GM21825 (cell line): ENCODE results near the gene SLC35F2.
"Not testable (repeated sequence)": the region's sequence is repeated elsewhere in the genome, so short reads cannot be mapped to it uniquely, and the experiment has no call there.

Experiments used
- ATAC-seq: cut with Tn5 transposase; IDR thresholded peaks from one replicate; pipeline ENCODE4 v1.9.1; 2021; ENCODE audit warnings: mild to moderate bottlenecking, moderate library complexity; ENCODE audit not compliant: unreplicated experiment

SLC35F2 gene, protein sequence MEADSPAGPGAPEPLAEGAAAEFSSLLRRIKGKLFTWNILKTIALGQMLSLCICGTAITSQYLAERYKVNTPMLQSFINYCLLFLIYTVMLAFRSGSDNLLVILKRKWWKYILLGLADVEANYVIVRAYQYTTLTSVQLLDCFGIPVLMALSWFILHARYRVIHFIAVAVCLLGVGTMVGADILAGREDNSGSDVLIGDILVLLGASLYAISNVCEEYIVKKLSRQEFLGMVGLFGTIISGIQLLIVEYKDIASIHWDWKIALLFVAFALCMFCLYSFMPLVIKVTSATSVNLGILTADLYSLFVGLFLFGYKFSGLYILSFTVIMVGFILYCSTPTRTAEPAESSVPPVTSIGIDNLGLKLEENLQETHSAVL

DNA sequence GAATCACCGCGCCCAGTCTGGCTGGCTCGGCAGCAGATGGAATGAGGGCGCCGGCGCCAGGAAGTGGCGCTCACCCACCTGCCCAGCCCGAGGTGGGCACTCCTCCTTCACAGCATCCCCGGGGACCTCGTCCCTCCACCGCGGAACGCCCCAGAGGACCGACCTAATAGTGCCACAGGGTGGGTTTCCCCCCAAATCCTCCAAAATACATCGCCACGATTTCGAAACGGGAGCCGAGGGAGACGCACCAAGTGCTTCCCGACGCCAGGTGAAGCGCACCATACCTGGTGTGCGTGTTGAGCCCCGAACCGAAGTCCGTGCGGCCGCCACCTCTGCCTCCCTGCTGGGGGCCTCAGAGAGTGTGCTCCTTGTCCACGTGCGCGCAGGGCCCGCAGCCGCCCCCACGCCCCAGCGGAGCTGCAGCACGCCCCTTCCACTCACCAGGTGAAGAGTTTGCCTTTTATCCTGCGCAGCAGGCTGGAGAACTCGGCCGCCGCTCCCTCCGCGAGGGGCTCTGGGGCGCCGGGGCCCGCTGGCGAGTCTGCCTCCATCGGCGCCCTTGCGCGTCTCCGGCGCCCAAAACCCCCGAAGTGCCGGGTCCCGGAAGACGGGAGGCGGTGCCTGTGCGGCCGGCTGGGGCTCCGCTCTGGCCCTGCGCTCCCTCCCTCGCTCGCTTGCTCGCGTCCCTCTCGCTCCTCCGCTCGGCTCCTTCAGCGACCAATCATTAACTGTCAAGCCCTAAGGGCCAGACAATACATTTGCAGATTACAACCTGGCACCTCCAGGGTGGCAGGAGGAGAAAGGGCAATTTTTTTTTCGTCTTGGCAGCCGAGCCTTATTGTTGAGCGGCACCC is at the start of gene SLC35F2:
TSS of gene SLC35F2 (minus strand) at position 571 of the 854 bp plus-strand sequence. CDS start at position 551, 20 bp downstream.
- peak; percentile 93 for ATAC-seq

DNA sequence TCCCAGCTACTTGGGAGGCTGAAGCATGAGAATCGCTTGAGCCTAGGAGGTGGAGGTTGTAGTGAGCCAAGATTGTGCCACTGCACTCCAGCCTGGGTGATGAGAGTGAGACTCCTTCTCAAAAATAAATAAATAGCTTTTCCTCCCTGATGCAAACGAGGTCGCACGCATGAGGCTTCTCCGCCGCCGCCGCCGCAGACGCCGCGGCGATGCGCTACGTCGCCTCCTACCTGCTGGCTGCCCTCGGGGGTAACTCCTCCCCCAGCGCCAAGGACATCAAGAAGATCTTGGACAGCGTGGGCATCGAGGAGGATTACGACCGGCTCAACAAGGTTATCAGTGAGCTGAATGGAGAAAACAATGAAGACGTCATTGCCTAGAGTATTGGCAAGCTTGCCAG is 49.6 kb upstream of the SLC35F2 start:
- ATAC-seq: no peak

DNA sequence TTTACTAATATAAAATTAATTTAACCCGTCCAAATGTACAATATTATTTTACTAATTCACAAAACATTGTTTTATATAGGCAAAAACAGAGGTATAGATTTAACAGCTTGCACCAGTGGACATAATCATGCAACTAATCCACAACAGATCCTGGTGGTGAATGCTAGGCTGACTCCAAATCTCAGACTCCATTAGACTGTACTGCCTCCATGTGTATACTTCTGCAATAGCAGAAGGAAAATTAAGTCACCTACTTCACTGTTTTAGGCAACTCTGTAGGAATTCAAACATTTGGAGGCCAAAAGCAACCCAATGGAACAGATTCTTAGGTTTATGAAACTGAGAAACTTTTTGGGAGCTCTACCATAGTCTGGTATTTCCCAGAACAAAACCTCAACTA is 39.7 kb upstream of the SLC35F2 start:
- no peak for ATAC-seq

DNA sequence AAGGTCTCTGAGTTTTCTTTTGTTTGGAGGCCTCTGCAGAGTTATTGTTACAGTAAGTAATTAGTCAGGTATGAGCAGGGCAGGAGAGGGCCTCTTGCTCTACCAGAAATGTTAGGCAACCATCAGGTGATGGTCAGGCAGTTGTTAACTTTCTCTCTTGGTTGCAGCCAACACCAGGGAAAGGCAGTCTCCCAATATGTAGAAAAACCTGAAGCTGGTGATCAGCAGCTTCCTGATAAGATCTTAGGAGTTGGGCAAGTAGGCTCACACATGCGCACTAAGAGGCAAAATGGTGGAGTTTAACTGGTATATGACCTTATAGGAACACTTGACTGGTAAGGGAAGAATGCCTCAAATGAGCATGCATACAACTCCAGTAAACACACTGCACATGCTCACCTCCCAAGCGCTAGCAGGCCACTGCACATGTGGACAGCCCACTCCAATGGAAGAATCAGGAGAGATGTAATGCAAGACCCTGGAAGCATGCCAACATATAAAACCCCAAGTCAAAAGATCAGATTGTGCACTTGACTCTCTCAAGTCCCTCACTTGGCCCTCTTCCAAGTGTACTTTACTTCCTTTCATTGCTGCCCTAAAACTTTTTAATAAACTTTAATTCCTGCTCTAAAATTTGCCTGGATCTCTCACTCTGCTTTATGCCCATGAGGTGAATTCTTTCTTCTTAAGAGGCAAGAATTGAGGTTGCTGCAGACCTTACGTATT is 23.7 kb upstream of the SLC35F2 start:
- ATAC-seq: no peak

DNA sequence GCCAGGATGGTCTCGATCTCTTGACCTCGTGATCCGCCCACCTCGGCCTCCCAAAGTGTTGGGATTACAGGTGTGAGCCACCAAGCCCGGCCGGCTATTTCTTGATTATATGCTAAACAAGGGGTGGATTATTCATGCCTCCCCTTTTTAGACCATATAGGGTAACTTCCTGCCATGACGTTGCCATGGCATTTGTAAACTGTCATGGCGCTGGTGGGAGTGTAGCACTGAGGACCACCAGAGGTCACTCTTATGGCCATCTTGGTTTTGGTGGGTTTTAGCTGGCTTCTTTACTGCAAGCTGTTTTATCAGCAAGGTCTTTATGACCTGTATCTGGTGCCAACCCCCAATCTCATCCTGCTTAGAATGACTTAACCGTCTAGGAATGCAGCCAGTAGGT is 22.9 kb upstream of the SLC35F2 start:
- ATAC-seq: not testable (repeated sequence)

DNA sequence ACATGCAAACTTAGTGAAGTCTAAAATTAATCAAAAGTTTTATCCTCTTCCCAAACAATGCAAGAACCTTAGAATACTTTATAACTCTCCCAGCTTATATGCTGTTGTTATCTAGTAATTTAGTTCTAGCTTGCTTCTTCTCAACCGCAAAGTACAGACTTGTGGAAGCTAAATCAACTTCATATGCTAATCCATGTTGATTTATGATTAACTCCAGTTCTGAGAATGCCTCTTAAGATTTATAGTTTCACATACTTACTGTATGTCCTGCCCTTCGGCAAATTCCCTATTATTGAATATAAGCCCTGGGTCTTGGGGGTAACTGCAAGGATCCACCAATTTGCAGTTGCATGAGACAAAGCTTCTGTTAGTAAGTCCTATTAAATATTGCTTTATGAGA is 17.6 kb upstream of the SLC35F2 start:
- ATAC-seq: no peak

DNA sequence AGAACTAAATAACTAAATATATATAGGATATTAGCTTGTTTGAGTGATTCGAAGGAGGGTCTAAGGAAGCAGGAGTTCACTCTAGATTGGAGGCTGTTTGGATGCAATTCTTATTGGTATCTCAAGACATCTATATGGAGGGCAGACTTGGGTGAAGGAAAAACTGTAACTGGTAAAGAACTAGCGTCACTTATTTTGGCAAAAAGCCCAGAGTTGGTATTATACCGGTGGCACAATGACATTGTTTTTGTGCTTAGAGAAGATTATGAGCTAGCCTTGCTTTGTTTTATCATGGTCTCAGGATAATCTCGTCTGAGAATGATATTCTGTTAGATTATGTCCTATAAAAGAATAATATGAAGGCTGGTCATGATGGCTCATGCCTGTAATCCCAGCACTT is 6.0 kb upstream of the SLC35F2 start:
- no peak for ATAC-seq

DNA sequence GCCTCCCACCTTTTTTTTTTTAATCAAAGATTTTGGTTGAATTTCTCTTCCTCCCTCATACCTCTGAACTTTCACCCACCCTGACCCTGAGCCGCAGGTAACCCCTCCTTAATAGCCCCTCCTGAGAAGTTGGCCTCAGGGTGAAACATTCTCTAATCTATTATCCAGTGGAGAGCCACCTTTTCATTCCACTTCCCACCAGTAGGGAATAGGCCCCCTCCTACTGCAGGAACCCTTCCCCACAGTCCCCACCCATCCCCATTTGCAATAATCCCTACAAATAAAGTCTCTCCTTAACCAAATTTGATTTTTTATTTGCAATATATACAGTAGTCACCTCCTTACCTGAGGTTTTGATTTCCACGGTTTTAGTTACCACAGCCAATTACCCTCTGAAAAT is 2.1 kb upstream of the SLC35F2 start:
- ATAC-seq: no peak

DNA sequence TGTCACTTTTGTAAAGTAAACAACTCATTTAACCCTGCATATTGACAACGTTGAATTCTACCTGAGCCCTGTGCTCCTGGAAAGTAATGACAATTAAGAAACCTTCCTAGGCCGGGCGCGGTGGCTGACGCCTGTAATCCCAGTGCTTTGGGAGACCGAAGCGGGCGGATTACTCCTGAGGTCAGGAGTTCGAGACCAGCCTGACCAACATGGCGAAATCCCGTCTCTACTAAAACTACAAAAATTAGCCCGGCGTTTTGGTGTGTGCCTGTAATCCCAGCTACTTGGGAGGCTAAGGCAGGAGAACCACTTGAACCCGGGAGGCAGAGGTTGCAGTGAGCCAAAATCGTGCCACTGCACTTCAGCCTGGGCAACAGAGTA is 1.6 kb upstream of the SLC35F2 start:
- not testable (repeated sequence) for ATAC-seq

DNA sequence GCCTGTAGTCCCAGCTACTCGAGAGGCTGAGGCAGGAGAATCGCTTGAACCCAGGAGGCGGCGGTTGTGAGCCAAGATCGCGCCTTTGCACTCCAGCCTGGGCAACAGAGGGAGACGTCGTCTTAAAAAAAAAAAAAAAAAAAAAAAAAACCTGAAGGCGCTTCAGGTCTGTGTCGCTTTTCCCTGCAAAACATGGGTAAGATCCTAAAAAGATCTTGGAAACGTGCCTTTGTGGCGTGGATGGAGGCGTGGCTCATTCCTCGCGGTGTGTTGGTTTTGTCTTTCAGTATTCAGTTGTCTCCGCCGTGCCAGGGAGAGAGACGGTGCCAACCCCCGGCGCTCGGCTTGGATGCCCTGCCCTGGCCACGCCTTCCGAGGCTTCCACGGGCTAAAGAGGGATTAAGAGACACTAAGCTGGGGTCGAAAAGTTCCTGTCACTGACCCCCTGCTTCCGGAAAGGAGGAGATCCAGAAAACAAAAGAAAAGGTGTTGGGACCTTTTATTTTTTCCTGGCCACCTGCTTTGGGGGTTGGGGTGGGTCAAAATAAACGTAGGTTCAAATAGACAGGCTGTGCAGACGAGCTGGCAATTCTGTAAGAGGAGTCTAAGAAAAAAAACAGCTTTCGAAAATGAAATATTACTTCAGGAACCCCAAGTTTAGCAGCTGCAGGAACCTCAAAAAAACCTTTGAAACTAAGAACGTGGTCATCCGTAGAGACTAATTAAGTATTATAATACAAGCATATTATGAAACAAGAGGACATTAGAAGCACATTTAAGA is 1.1 kb upstream of the SLC35F2 start:
- ATAC-seq: no peak

DNA sequence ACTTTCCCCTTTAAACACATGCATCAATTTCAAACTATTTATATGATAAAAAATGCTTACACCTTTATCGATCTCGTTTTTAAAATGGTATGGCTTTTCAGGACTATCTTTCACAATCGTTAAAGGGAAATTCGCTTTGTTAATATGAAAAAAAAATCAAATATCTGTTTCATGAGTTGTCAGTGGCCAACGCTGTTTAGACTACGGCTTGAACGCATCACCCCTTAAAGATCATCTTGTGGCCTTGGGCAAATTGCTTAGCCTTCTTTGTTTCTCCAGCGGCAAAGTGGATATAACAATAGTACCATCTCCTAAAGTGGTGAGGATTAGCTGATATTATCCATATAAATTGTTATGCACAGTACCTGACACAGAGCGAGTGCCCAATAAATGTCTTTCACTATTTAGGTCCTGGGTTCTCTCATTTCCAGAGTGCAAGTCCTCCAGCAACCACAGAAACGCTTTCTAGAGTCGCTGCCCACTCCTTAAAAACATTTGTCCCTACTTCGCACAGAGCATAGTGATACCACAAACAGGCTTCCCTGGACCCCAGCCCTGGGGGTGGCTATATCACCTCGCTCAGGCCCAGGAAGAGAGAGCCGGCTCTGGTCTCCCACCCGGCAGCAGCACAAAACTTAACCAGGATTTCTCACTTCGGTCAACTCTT is 904 bp downstream of the SLC35F2 start:
- no peak for ATAC-seq

DNA sequence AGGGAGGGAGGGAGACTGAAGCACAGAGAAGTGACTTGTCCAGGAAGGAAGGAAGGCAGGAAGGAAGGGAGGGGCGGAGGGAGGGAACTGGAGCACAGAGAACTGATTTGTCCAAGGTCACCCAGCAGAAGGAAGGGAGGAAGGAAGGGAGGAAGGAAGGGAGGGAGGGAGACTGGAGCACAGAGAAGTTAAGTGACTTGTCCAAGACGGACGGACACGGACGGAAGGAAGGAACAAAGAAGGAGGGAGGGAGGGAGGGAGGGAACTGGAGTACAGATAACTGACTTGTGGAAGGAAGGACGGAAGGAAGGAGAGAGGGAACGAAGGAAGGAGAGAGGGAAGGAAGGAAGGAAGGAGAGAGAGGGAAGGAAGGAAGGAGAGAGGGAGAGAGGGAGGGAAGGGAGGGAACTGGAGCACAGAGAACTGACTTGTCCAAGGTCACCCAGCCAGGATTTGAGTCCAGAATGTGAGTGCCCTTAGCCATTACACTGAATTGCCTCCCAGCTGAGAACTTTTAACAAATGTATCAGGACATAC is 1.5 kb downstream of the SLC35F2 start:
- no peak for ATAC-seq

DNA sequence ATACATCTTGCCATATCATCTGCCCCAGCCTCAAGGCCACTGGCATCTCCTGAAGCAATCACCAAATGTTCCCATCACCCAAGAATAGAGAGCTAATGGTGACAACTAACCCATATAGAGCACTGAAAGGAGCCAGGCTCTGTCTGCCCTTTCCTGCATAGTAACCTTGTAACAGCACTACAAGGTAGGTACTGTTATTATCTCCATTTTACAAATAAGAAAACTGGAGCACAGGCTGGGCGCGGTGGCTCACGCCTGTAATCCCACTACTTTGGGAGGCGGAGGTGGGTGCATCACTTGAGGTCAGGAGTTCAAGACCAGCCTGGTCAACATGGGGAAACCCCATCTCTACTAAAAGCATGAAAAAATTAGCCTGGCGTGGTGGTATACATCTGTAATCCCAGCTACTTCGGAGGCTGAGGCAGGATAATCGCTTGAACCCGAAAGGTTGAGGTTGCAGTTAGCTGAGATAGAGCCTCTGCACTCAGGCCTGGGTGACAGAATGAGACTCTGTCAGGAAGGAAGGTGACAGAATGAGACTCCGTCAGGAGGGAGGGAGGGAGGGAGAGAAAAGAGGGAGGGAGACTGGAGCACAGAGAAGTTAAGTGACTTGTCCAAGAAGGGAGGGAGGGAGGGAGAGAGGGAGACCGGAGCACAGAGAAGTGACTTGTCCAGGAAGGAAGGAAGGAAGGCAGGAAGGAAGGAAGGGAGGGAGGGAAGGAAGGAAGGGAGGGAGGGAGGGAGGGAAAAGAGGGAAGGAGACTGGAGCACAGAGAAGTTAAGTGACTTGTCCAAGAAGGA is 2.2 kb downstream of the SLC35F2 start:
- ATAC-seq: no peak

DNA sequence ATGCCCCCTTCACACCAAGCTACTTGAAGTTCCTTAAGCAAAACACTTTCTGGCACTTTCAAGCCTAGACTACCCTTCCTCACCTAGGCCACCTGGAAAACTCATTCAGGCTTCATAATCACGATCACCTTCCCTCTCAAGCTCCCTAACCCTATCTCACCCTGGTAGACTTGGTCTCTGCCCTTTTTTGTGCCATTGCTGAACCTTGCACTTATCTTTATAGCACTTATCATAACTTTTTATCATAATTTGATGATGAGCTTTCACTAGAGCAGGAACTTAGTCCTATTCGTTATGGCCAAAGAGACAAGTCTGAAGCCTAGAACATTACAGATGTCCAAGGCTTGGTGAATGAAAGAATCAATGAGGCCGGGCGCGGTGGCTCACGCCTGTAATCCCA is 5.5 kb downstream of the SLC35F2 start:
- no peak for ATAC-seq

DNA sequence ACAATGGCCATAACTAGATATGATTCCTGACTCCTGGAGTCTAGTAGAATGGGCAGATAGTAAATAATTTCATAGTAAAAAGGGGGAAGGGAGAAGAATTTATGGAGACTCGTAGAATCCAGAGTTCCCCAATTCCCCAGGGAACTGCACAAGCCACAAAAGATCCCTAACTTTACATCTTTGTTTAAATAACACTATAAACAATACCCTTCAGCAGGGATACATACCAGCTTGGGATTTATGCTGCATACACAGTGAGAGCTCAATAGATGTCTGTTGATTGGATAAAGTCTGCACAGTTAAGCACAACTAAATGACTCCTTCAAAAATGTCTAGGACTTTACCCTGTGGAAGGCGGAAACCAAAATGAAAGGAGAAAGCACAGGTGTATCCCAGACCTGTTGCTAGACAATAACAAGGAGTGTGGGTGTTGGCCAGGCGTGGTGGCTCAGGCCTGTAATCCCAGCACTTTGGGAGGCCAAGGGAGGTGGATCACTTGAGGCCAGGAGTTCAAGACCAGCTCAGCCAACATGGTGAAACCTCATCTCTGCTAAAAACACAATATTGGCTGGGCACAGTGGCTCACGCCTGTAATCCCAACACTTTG is 6.8 kb downstream of the SLC35F2 start:
- ATAC-seq: no peak

DNA sequence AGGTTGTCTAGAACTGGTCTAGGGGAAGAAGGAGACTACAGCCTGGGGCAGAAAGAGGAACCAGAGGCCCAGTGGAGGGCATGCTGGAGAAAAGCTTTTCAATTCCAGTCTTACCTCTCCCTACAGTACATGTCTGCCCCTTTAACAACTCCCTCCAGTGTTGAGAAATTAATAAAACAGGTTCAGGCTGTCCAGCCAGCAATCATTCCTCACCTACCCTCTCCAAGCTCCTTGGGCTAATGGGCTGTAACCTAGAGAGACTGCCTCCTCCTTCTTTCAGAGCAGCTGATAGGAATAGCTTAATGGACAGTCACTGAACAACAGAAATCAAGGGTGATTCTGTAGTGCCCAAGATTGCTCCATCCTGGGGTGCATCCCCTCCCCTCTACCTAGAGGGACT is 8.8 kb downstream of the SLC35F2 start:
- no peak for ATAC-seq

DNA sequence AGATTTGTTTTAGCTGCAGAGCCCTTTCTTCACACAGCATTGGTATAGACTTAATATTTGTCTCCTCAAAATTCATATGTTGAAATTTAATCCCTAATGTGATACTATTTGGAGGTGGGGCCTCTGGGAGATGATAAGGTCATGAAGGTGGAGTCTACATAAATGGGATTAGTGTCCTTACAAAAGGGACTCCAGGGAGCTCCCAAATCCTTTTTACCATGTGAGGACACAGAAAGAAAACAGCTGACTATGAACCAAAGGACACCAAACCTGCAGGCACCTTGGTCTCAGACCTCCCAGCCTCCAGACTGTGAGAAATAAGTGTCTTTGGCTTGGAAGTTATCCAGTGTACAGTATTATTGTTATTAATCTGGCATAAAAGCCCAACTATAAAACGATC is 10.2 kb downstream of the SLC35F2 start:
- ATAC-seq: no peak

DNA sequence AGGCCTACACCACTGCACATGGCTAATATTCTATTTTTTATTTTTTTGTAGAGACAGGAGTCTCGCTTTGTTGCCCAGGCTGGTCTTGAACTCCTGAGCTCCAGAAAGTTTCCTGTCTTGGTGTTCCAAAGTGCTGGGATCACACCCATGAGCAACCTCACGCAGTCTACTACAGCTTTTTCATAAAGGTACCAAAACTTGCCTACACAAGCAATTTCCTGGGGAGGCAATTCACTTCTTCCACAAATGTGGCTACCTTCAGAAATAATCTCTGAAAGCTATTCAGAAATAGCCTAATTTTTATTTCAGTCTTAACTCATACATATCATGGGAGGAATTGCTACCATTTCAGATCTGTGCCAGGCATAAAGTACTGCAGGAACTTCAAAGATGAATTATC is 11.4 kb downstream of the SLC35F2 start:
- no peak for ATAC-seq

DNA sequence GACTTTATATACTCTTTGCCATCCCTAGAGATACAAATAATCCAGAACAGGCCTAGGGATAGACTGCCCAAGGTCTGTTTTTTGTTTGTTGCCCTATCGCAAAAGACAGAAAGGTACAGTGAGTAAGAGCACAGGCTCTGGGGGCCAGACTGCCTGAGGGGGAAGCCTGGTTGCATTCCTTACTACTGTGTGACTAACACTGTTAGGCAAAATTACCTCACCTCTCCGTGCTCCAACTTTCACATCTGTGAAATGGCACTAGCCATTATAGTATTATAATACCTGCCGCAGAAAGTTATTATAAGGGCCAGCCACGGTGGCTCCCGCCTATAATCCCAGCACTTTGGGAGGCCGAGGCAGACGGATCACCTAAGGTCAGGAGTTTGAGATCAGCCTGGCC is 14.5 kb downstream of the SLC35F2 start:
- ATAC-seq: no peak
